Activated CD4-positive, alpha-beta T cell treated with anti-CD3 and anti-CD28 coated beads for 4 hours (primary cell): ENCODE data around the gene ZNF329.
A peak's percentile ranks its signal among the peaks of the same experiment; 100 is the strongest.

Source experiments
- DNase-seq, 2 donors: peaks; one replicate each; pipeline ENCODE4 v3.0.0-alpha.2; 2020

Gene ZNF329

DNA sequence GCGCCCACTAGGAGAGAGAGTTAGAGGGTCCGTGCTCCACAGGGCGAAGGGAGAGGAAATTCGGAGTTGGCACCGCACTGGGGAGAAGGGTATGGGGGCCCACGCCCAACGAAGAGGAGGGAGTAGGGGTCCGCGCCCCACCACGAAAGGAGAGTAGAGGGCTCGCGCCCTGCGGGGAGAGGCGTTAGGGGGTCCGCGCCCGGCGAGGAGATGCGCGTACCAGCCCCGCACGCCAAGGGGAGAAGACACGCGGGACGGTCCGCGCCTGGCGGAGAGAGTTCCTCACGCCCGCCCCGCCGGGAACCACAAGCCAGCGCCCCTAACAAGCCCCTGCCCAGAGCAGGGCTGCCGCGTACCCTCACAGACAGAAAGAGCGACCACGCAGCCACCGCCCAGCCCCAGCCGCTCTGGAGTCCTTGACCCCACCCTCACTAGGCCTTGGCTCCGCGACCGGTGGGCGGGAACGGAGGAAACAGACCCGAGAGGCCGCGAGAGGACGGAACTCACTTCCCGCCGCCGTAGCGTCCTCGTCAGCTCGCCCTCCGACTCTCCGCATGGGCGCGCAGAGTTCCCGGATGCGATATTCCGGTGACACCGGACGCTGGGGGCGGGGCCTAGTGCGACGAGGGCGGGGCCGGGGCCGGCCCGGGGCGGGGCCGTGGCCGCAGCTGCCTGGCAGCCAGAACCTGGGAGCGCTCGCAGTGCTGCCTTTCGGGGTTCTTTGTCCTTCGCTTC is 32.6 kb downstream of the ZNF329 start:
- no peak for DNase-seq

DNA sequence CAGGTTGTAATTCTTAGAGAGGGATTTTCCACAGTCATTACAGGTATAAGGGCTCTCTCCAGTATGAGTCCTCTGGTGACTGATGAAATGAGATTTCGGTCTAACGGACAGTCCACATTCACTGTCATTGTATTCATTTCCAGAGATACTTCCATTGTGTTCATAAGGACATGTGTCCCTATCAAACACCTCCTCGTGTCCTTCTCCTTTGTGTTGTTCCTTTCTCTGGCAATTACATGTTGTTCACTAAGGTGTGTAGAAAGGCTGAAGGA is 42.1 kb downstream of the ZNF329 start:
- DNase-seq: no peak

DNA sequence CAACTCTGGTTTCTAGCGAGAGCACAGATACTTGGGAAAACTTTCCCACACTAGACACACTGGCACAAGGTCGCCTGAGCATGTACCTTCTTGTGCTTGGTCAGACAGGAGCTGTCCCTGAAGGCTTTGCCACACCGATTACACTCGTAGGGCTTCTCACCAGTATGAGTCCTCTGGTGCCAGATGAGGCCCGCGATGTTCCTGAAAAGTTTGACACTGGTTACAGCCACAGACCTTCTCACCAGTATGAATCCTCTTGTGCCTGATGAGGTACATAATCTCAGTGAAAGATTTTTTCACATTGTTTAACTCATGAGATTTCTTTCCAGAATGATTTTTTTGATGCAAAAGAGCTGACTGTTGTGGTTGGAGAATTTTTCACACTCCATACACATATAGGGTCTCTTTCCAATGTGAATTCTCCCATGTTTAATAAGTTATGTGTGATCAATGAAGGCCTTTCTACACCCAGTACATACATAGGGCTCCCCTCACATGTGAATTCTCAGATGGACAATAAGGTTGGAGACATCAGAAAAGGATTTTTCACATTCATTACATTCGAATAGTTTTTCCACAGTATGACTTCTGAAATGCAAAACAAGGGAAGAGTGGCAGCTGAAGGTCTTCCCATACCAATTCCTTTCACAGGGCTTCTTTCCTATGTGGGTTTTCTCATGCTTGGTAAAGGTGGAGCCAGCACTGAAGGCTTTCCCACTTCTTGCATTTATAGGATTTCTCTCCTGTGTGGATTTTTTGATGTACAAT is 42.6 kb downstream of the ZNF329 start:
- no peak for DNase-seq

DNA sequence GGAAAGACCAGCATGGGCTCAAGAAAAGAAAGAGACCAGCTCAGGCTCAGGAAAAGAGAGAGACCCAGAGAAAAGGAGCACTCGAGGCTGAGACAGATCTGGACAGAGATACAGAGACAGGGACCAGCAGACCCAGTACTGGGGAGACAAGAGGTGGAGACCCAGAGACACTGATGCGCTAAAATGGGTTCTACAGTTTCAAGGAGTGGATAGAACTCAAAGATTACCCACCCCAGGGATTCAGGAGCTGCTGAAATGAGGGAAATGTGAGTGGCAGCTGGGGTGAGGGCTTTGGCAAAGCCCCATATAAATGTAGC is 51.9 kb downstream of the ZNF329 start:
- DNase-seq: no peak

DNA sequence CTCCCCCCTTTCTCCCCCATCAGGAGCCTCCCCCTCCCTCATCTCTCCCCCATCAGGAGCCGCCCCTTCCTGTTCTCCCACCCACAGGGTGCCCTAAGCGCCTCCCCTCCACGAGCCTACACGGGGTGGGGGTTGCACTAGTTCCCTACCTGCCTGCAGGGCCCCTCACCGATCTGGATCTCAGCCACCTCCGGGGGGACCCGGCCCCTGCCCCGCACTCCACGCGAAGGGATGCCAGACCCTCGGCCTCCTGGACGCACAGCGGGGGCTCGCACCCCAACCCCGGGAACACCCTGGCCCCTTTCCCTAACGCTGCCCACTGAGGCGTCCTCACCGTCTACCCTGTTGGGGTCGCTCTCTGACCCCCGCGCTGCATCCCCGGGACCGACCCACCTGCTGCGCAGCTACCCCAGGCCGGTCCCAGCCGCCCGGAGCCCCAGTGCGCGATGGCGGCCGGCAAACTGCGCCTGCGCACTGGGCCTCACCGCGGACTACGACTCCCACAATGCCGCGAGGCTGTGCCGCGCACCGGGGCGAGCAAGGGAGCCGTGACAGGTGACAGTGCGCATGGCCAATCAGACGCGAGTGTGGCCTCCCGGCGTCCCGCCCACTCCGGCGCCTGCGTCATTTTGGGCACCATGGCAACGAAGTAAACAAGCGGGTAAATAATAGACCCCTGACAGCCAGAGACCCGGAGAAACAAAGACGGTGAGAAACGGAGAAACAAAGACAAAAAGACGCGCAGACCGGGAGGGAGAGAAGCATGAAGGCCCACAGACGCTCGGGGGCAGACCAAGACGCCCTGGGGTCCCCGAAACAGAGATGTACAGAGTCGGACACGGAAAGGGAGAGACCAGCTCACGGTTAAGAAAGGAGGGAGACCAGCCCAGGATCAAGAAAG is 52.6 kb downstream of the ZNF329 start, which contains the start of gene ZSCAN18:
TSS of gene ZSCAN18 (minus strand) at position 451 of the 901 bp plus-strand sequence. CDS start 7,964 bp downstream, outside the sequence.
- DNase-seq: peak; percentile 93 to 96

DNA sequence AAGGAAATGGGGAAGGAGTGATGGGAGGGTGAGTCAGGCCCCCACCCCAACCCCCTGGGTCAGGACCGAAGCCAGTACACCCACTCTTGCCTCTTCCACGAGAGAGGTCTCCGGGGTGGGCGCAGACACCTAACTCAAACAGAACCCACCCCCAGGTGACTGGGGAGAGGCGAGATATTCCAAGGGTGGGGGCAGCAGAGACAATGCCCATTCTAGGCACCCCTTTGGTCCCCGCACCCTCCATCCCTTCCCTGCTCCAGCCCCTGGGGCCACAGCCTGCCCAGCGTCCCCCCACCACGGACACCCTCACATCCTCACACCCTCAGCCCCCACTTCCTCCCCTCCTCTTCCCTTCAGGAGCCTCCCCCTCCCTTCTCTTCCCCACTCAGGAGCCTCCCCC is 53.2 kb downstream of the ZNF329 start:
- DNase-seq: no peak

DNA sequence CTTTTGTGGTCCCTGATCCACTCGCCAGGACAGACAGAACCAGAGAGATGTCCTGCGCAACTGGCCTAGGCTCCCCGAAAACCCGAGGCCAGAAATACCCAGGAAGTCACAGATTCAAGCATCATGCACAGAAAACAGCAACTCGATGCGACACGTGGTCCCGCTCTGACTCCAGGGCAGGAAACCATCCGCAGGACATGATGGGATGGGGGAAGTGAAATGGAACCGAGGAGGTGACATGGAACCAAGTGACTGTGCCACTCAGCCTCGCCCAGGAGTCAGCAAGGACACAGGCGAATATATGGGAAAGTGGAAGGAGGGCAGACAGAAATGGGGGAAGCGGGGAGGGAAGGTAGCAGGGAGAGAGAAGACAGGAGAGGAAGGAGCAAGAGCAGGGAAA is 53.7 kb downstream of the ZNF329 start:
- DNase-seq: no peak

DNA sequence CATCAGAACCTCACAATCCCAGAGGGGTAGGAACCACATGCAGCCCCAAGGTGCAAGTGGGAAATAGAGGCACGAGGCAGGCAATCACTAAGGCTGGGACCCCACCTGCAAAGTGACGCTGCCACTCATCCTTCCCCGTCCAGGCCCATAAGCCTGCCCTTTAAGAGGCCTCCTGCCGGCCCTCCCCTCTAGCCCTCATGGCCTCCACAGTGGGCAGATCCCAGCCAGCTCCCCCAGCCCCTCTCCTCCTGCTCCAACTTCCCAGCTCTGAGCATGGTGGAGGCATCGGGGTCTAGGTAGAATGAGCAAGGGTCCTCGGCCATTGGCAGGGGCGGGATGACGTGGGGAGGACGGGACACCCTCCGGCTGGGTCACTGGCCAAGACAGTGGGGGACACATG is 55.3 kb downstream of the ZNF329 start:
- DNase-seq: no peak

DNA sequence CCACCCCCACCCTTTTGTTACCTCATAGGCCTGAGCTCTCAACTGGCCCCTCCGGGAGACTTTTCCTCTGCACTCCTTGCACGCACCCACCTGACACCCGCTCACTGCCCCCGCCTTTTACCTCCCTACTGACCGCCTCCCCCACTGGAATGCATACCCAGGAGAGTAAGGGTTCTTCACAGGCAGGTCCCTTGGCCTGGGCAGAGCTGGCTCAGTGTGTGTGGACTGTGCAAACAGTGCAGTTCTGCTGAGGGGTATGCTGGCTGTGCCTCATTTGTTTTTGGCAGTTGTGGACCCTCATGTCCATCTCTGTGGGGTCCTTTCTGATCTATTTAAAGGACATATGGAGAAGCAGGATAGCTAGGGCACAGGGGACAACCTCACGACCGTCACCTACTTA is 57.5 kb downstream of the ZNF329 start:
- DNase-seq: no peak

DNA sequence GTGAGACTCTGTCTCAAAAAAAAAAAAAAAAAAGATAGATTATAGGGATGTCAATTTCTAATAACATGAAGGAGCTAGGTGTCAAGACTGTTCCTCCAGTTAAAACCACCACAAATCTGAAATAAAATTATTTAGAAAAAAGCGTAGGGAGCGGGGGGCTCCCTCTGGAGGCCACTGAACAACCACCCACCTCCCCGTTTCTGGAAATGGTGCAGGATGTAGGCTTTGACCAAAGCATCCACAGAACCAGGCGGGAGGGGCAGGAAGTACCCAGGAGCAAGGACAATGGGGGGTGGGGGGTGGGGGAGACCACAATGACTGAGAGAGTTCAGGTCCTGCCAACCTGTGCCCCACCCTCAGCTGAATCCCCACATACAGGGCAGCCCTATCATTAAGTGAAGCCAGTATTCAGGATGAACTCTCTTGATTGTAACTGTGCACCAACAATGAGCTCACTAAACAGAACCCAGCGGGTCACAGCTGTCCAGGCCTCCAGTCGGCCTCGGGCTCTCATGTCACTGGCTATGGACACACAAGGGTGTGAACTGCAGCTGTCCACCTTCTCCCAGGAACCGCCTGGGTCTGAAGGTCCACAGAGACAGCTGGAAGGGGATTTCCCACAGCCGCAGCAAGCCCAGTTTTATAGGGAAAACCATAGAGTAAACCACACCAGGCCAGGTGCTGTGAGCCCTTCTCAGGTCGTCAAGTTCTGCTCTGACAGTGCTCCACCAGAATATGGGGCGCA is 59.2 kb downstream of the ZNF329 start:
- DNase-seq: no peak

DNA sequence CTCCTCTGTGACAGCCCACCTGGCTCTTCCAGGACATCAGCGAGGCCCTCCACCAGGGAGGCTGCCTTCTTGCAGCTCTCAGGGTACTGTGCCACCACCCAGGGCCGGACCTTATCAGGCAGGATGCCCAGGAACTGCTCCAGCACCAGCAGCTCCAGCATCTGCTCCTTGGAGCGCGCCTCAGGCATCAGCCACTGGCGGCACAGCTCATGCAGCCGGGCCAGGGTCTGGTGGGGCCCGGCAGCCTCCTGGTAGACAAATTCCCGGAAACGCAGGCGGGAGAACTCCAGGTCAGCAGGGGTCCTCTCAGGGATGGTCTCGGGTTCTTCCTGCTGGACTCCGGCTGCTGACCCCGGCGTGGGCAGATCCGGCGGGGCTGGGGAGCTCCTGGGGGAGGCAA is 60.7 kb downstream of the ZNF329 start:
- DNase-seq: no peak

DNA sequence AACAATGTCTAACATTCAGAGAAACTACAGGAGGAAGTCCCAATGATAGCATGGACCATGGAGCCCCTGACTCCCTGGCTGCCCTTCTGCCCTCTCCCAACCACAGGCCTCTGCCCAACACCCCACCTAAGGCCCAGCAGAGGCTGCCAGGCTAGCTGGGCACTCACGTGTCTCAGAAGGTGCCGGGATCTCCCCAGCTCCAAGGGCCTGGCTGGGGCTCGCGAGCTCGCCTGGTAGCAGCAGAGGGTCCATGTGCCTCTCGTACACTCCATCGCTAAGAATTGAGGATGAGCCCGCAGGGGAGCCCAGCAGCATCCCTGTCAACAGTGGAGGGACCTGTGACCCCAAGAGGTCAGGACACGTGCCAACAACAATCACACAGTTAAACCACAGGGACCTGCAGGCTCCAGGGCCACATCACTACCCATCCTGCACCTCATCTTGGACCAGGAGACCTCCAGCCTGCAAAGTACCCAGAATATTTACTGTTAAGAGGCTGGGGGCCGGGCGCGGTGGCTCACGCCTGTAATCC is 62.0 kb downstream of the ZNF329 start:
- DNase-seq: no peak

DNA sequence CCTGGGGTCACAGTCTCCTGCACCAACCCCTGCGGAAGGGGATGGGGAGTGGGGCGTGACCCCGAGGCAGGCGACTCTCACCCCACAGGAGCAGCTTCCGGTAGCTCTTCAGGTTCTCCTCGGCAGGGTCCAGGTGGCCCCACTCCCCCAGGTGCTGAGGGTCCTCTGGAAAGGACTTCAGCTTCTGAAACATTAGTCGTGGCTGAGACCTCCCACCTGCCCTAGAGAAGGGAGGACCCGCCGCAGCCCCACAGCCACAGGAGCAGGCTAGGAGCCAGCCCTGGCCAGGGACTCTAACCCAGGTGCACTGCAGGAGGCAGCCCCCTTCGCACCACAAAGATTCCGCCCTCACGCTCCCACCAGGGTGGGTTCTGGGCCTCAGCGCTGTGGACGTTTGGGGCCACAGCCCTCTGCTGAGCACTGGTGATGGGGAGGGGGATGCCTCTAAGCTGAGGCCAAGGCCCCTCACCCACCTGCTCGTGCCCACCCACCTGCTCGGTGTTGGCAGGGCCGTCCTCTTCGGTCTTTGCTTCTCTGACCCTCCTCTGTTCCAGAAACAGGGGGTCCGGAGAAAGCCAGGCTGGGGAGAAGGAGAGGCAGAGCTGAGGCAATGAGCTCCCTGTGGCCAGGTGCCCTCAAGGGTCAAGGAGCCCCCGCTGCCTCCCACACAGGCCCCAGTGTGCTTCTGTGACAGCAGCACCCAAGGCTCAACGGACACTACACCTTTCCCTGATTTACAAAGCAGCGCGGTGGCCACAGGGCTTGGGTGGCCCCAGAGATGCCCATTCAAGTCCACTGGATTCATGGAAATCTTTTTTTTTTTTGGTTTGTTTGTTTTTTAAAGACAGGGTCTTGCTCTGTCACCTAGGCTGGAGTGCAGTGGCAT is 63.5 kb downstream of the ZNF329 start:
- DNase-seq: no peak

DNA sequence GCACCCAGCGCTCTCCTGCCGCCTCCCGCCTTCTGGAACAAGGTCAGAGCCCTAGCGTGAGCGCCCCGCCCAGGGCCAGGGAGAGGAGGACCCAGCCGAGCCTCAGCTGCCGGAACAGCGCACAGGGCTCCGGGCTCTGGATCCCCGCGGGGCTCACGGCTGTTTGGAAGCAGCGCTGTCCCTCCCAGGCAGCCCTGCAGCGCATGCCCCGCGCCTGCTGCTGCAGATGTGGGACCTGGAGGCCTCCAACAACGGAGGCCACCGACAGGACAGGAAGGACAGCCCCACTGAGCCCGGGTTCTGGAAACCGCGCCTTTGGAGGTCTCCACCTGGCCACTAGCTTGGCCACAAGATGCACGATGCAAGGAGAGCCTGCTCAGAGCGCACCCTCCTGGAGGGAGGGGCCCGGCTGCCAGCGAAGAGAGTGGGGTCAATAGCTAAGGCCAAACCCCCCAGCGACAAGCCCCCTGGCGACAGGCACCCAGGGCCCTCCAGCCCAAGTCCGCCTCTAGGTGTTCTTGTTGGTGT is 65.2 kb downstream of the ZNF329 start:
- DNase-seq: no peak

DNA sequence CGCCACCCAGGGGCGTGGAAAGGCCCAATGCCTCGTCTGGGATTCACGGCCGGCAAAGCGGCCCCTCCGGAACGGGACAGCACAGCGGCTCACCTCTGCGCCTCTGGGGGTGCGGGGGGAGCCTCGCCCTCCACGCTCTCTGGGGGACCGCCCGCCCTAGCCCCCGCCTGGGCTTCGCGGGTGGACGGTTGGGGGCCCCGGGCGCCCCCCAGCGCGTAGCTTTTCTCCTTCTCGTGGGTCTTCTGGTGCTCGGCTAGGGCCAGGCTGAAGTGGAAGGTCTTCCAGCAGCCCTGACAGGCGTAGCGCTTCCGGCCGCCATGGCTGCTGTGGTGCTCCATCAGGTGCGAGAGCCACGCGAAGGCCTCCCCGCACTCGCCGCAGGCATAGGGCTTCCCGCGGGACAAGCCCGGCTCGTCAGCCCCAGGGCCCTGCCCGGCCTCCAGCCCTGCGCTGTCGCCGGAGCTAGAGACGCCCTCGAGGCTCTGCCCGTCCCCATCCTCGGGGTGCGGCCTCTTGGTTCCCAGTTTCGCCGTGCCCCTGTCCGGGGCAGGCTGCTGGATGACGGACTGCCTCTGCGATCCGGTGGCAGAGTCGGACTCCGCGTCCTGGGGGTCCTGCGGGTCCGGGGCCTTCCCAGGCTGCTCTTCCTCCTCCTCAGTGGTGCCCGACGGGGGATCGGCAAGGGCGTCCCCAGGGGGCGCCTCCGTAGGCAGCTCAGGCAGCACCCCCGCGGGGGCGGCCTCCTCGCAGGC is 65.8 kb downstream of the ZNF329 start:
- DNase-seq: no peak

DNA sequence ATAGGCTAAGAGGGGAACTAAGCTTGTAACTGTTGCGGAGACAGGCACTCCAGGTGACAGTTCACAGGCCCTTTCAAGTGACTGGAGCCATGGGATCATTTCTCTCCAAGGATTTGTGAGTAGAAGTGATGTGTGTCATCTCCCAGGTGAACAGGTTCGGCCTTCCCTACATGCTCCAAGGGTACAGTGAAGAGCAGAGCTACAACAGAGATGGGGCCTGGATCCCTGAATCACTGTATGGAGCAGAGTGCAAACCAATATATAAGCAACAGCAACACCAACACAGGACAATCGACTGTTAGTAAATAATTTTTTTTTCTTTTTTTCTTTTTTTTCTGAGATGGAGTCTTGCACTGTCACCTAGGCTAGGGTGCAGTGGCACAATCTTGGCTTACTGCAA is 67.6 kb downstream of the ZNF329 start:
- DNase-seq: no peak

DNA sequence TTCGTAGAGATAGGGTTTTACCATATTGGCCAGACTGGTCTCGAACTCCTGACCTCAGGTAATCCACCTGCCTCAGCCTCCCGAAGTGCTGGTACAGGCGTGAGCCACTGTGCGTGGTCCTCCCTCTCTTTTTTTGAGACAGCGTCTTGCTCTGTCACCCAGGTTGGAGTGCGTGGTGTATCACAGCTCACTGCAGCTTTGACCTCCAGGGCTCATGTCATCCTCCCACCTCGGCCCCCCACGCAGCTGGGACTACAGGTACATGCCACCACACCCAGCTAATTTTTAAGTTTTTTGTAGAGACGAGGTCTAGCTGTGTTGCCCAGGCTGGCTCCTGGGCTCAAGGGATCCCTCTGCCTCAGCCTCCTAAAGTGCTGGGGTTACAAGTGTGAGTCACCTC is 70.8 kb downstream of the ZNF329 start:
- DNase-seq: no peak
